Measurements from ENCODE around the gene WDR46.

The WDR46 gene, protein sequence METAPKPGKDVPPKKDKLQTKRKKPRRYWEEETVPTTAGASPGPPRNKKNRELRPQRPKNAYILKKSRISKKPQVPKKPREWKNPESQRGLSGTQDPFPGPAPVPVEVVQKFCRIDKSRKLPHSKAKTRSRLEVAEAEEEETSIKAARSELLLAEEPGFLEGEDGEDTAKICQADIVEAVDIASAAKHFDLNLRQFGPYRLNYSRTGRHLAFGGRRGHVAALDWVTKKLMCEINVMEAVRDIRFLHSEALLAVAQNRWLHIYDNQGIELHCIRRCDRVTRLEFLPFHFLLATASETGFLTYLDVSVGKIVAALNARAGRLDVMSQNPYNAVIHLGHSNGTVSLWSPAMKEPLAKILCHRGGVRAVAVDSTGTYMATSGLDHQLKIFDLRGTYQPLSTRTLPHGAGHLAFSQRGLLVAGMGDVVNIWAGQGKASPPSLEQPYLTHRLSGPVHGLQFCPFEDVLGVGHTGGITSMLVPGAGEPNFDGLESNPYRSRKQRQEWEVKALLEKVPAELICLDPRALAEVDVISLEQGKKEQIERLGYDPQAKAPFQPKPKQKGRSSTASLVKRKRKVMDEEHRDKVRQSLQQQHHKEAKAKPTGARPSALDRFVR
- total RNA-seq, result 30.4 to 36.2 (median 33.0) reads per million in 3 donors

DNA sequence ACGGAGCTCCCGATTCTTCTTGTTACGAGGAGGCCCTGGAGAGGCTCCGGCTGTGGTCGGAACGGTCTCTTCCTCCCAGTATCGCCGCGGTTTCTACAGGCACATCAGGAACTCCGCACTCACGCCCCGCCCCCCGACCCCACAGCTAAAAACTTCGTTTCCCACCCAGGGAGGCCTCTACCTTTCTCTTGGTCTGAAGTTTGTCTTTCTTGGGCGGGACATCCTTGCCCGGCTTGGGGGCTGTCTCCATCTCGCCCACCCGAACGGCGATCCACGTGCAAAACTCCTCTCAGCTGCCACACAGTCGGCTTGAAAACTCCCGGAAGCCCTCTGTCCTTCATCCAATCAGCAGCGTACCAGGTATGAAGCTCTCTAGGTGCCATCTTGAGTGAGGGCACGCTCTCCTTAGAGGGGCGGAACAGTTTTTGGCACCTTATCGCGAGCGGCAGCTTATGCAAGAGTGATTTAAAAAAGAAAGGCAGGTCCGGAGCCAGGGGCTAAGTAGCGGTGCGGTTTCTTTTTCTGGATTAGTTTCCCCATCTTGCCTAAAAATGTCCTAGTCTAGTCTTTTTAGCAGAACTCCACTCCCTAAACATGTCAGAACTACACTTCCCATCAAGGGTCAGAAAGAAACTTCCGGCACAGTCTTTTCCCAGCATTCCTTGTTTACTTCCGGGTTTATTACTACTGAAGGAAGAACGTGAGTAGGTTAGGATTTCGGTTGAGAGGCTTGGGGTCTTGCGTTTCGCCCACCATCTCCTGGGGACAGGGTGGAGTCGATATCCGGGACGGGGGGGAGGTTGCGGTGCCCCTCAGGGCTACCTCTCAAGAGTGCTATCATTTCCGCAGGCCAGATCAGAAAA lies at the start of gene WDR46, which contains the start of gene PFDN6:
TSS of gene WDR46 (minus strand) at position 319 of the 863 bp plus-strand sequence. CDS start at position 250, 69 bp downstream.
TSS of gene PFDN6 (plus strand) at position 681 of the 863 bp plus-strand sequence. CDS start 256 bp downstream, outside the sequence.
- H3K27me3 ChIP-seq (replicated peaks; ENCODE audit: control insufficient read depth, insufficient read depth, low read length, poor library complexity, severe bottlenecking), result no peaks in the 10 kb centered on the region
- peaks cover 41% of the 10 kb centered on the region for H3K36me3 ChIP-seq (ENCODE audit: control insufficient read depth, insufficient read depth, low read length)
- peaks cover 8% of the 10 kb centered on the region for H3K4me1 ChIP-seq (ENCODE audit: control insufficient read depth, insufficient read depth, low read length, poor library complexity, severe bottlenecking)
- no peaks in the 10 kb centered on the region for H3K9me3 ChIP-seq (ENCODE audit: control insufficient read depth, low read length)
- peak within 1 kb of the TSS; percentile 81 for H3K27ac ChIP-seq (ENCODE audit: insufficient read depth, low read length, poor library complexity, severe bottlenecking)
- peak; percentile 59 to 78 (median 77) for DNase-seq
- peak within 1 kb of the TSS; percentile 74 for H3K4me3 ChIP-seq (ENCODE audit: insufficient read depth, low read depth, low read length, poor library complexity, severe bottlenecking)

DNA sequence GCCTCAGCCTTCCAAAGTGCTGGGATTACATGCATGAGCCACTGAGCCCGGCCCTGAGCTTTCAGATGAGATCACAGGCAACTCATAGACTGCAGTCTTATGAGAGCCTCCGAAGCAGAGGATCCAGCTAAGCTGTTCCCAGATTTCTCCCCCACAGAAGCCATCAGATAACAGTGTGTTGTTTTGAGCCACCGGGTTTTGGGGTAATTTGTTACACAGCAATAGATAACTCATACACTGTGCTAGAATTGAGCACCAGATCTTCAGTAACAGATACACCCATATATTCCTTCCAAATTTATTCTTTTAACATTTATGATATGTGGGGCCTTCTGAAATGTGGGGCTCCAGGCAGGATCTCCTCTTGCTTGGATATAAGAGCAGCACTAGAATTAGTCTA lies 47.5 kb upstream of the WDR46 start:
- Histone ChIP-seq H3K9me3 (ENCODE audit: control insufficient read depth, low read length) (no peaks in the 10 kb centered on the region), H3K4me1 (ENCODE audit: control insufficient read depth, insufficient read depth, low read length, poor library complexity, severe bottlenecking) (no peaks in the 10 kb centered on the region), H3K27ac (ENCODE audit: insufficient read depth, low read length, poor library complexity, severe bottlenecking) (no peak overlapping the region), H3K27me3 (replicated peaks; ENCODE audit: control insufficient read depth, insufficient read depth, low read length, poor library complexity, severe bottlenecking) (no peaks in the 10 kb centered on the region), H3K36me3 (ENCODE audit: control insufficient read depth, insufficient read depth, low read length) (no peaks in the 10 kb centered on the region), H3K4me3 (ENCODE audit: insufficient read depth, low read depth, low read length, poor library complexity, severe bottlenecking) (no peak overlapping the region)
- no peak for DNase-seq

DNA sequence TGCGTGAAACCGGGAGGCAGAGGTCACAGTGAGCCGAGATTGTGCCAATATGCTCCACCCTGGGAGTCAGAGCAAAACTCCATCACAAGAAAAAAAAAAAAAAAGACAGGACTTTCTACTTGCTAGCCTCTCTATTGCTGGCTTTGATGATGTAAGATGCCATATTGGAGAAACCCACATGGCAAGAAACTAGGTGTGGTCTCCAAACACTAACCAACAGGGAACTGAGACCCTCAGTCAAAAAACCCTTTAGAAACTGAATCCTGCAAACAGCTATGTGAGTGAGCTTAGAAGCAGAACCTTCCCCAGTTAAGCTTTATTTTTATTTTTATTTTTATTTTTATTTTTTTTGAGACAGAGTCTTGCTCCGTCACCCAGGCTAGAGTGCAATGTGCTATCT lies 46.9 kb upstream of the WDR46 start:
- Histone ChIP-seq H3K4me1 (ENCODE audit: control insufficient read depth, insufficient read depth, low read length, poor library complexity, severe bottlenecking) (no peaks in the 10 kb centered on the region), H3K4me3 (ENCODE audit: insufficient read depth, low read depth, low read length, poor library complexity, severe bottlenecking) (no peak overlapping the region), H3K27me3 (replicated peaks; ENCODE audit: control insufficient read depth, insufficient read depth, low read length, poor library complexity, severe bottlenecking) (no peaks in the 10 kb centered on the region), H3K36me3 (ENCODE audit: control insufficient read depth, insufficient read depth, low read length) (no peaks in the 10 kb centered on the region), H3K9me3 (ENCODE audit: control insufficient read depth, low read length) (no peaks in the 10 kb centered on the region), H3K27ac (ENCODE audit: insufficient read depth, low read length, poor library complexity, severe bottlenecking) (no peak overlapping the region)
- no peak for DNase-seq

DNA sequence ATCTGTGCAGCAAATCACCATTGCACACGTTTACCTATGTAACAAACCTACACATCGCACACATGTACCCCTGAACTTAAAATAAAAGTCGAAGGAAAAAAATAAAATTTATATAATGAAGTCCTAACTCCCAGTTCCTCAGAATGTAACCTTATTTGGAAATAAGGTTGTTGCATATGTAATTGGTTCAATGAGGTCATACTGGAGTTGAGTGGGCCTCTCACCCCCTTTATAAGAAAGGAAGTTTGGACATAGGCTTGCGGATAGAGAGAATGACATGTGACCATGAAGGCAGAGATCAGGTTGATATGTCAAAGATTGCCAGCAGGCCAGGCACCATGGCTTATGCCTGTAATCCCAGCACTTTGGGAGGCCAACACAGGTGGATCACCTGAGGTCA lies 44.6 kb upstream of the WDR46 start:
- Histone ChIP-seq H3K4me3 (ENCODE audit: insufficient read depth, low read depth, low read length, poor library complexity, severe bottlenecking) (no peak overlapping the region), H3K36me3 (ENCODE audit: control insufficient read depth, insufficient read depth, low read length) (no peaks in the 10 kb centered on the region), H3K27me3 (replicated peaks; ENCODE audit: control insufficient read depth, insufficient read depth, low read length, poor library complexity, severe bottlenecking) (no peaks in the 10 kb centered on the region), H3K4me1 (ENCODE audit: control insufficient read depth, insufficient read depth, low read length, poor library complexity, severe bottlenecking) (no peaks in the 10 kb centered on the region), H3K27ac (ENCODE audit: insufficient read depth, low read length, poor library complexity, severe bottlenecking) (no peak overlapping the region), H3K9me3 (ENCODE audit: control insufficient read depth, low read length) (no peaks in the 10 kb centered on the region)
- no peak for DNase-seq

DNA sequence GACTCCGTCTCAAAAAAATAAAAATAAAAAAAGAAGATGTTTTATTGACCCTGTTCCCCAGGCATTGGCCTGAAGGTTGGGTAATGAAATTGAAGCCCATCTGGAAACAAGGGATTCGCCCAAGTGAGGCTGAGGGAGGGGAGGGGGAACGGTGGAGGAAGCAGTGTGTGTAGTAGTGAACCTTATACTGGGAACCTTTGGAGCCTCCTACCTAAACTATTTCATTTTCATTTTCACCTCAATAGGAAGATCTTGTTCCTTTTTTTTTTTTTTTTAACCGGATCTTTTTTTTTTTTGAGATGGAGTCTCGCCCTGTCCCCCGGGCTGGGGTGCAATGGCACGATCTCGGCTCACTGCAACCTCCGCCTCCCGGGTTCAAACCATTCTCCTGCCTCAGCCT lies 41.7 kb upstream of the WDR46 start:
- no peaks in the 10 kb centered on the region for H3K27me3 ChIP-seq (replicated peaks; ENCODE audit: control insufficient read depth, insufficient read depth, low read length, poor library complexity, severe bottlenecking)
- H3K9me3 ChIP-seq (ENCODE audit: control insufficient read depth, low read length), result no peaks in the 10 kb centered on the region
- H3K27ac ChIP-seq (ENCODE audit: insufficient read depth, low read length, poor library complexity, severe bottlenecking), result no peak overlapping the region
- no peaks in the 10 kb centered on the region for H3K4me1 ChIP-seq (ENCODE audit: control insufficient read depth, insufficient read depth, low read length, poor library complexity, severe bottlenecking)
- no peak for DNase-seq
- H3K36me3 ChIP-seq (ENCODE audit: control insufficient read depth, insufficient read depth, low read length), result no peaks in the 10 kb centered on the region
- no peak overlapping the region for H3K4me3 ChIP-seq (ENCODE audit: insufficient read depth, low read depth, low read length, poor library complexity, severe bottlenecking)

DNA sequence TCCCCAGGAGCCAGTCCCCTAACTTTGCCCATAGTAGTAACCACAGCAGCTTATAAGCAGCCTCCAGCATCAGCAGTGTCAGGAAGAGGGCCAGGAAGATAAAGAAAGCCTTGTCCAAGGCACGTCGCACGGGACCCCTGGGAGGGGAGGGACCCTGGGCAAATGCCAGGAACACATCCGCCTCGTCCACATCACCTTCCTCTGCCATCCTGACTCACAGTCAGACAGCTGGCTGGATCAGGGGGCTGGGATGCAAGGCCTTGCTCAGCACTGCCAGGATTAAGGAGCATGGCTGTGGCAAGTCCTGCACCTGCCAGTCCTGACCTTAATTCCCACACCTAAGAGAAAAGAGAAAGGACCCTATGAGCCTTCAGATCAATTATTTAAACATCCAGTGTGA lies 40.0 kb upstream of the WDR46 start:
- H3K4me3 ChIP-seq (ENCODE audit: insufficient read depth, low read depth, low read length, poor library complexity, severe bottlenecking), result no peak overlapping the region
- no peak for DNase-seq
- no peak overlapping the region for H3K27ac ChIP-seq (ENCODE audit: insufficient read depth, low read length, poor library complexity, severe bottlenecking)
- H3K27me3 ChIP-seq (replicated peaks; ENCODE audit: control insufficient read depth, insufficient read depth, low read length, poor library complexity, severe bottlenecking), result no peaks in the 10 kb centered on the region
- peaks cover under 1% of the 10 kb centered on the region for H3K4me1 ChIP-seq (ENCODE audit: control insufficient read depth, insufficient read depth, low read length, poor library complexity, severe bottlenecking)
- H3K9me3 ChIP-seq (ENCODE audit: control insufficient read depth, low read length), result no peaks in the 10 kb centered on the region
- H3K36me3 ChIP-seq (ENCODE audit: control insufficient read depth, insufficient read depth, low read length), result no peaks in the 10 kb centered on the region

DNA sequence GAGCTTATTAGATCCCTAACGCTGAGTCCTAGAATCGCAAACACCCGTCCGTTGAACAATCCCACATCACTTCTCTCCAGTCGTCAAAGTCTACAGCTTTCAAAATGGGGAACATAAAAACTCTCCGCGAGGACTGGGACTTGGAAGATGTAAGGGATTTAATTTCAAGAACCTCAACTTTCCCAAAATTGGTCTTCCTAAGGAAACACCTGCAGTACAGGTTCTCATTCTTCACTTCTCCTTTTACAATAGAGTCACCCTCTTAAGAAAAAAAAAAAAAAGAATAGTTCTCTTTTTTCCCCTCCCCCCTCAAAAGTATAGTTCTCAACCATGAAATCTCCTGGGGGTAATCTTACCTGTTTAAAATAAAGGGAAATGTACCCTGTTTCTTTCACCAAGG lies 35.1 kb upstream of the WDR46 start:
- DNase-seq, result no peak
- Histone ChIP-seq H3K4me1 (ENCODE audit: control insufficient read depth, insufficient read depth, low read length, poor library complexity, severe bottlenecking) (peaks cover 30% of the 10 kb centered on the region), H3K9me3 (ENCODE audit: control insufficient read depth, low read length) (no peaks in the 10 kb centered on the region), H3K4me3 (ENCODE audit: insufficient read depth, low read depth, low read length, poor library complexity, severe bottlenecking) (peak overlapping the region; percentile 89), H3K36me3 (ENCODE audit: control insufficient read depth, insufficient read depth, low read length) (peaks cover 20% of the 10 kb centered on the region), H3K27me3 (replicated peaks; ENCODE audit: control insufficient read depth, insufficient read depth, low read length, poor library complexity, severe bottlenecking) (no peaks in the 10 kb centered on the region), H3K27ac (ENCODE audit: insufficient read depth, low read length, poor library complexity, severe bottlenecking) (peak overlapping the region; percentile 84)

DNA sequence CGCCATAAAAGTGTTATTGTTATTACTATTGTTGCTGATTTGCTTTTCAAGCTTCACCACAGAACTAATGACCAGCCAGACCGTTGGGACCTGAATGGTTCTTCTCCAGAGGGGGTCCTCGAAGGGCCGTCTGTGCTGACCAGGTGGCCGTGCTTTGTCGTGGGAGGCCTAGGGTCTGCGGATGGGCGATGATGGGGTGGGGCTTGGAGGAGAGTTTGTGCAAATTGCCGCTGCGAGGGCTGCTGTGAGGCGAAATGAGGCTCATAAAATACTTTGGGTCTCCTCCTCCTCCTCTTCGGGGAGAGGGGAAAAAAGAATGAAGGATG lies 34.5 kb upstream of the WDR46 start:
- H3K36me3 ChIP-seq (ENCODE audit: control insufficient read depth, insufficient read depth, low read length), result peaks cover 26% of the 10 kb centered on the region
- no peaks in the 10 kb centered on the region for H3K9me3 ChIP-seq (ENCODE audit: control insufficient read depth, low read length)
- peak overlapping the region; percentile 89 for H3K4me3 ChIP-seq (ENCODE audit: insufficient read depth, low read depth, low read length, poor library complexity, severe bottlenecking)
- H3K4me1 ChIP-seq (ENCODE audit: control insufficient read depth, insufficient read depth, low read length, poor library complexity, severe bottlenecking), result peaks cover 35% of the 10 kb centered on the region
- H3K27ac ChIP-seq (ENCODE audit: insufficient read depth, low read length, poor library complexity, severe bottlenecking), result peak overlapping the region; percentile 84
- no peaks in the 10 kb centered on the region for H3K27me3 ChIP-seq (replicated peaks; ENCODE audit: control insufficient read depth, insufficient read depth, low read length, poor library complexity, severe bottlenecking)
- no peak for DNase-seq

DNA sequence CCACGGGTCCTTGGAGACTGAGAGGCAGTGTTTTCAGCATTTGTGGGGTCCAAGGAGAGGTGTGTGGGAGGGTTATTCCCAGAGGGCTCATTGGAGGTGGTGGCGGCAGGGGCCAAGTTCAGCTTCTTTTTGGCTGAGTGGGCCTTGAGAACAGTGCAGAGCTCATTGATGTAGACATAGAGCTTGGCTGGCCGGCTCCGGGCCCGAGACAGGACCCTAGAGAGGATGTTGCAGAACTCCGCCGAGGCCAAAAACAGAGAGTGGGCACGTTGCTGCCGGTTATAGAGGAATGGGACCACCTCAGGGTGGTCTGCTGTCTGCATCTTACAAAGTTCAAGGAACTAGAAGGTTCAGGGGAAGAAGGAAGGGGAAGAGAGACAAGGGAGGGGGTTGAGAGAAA lies 32.2 kb upstream of the WDR46 start:
- no peak overlapping the region for H3K4me3 ChIP-seq (ENCODE audit: insufficient read depth, low read depth, low read length, poor library complexity, severe bottlenecking)
- H3K36me3 ChIP-seq (ENCODE audit: control insufficient read depth, insufficient read depth, low read length), result peaks cover 27% of the 10 kb centered on the region
- H3K27me3 ChIP-seq (replicated peaks; ENCODE audit: control insufficient read depth, insufficient read depth, low read length, poor library complexity, severe bottlenecking), result no peaks in the 10 kb centered on the region
- peaks cover 41% of the 10 kb centered on the region for H3K4me1 ChIP-seq (ENCODE audit: control insufficient read depth, insufficient read depth, low read length, poor library complexity, severe bottlenecking)
- no peaks in the 10 kb centered on the region for H3K9me3 ChIP-seq (ENCODE audit: control insufficient read depth, low read length)
- H3K27ac ChIP-seq (ENCODE audit: insufficient read depth, low read length, poor library complexity, severe bottlenecking), result peak overlapping the region; percentile 84
- no peak for DNase-seq
